H9 (cell line): ENCODE results near the gene GYS2. TPM values are rescaled to one million over a fixed set of nuclear protein-coding genes. Genes with fewer than 3 reads are reported as not detected.

ENCODE experiments used
- DNase-seq: peaks from one replicate; pipeline ENCODE4 v3.0.0-alpha.2; 2017
- H2AFZ ChIP-seq: one replicate; pipeline ENCODE4 v1.6.1; 2013; ENCODE audit warnings: mild to moderate bottlenecking, low read length, control low read depth, moderate library complexity
- H2AK5ac ChIP-seq: 2 replicates; pipeline ENCODE4 v1.6.1; 2013; ENCODE audit warnings: low read length, control low read depth, mixed read lengths; ENCODE audit not compliant: insufficient read length
- H2BK120ac ChIP-seq: one replicate; pipeline ENCODE4 v1.6.1; 2013; ENCODE audit warnings: low read depth, mild to moderate bottlenecking, low read length, control low read depth, inconsistent platforms; ENCODE audit not compliant: poor library complexity, severe bottlenecking
- H2BK12ac ChIP-seq: 2 replicates; pipeline ENCODE4 v1.6.1; 2013; ENCODE audit warnings: low read length, control low read depth, mixed read lengths, low read depth; ENCODE audit not compliant: insufficient read length
- H2BK15ac ChIP-seq: 2 replicates; pipeline ENCODE4 v1.6.1; 2013; ENCODE audit warnings: low read depth, low read length, control low read depth
- H2BK20ac ChIP-seq: one replicate; pipeline ENCODE4 v1.6.1; 2013; ENCODE audit warnings: low read depth, mild to moderate bottlenecking, low read length, control low read depth, inconsistent platforms; ENCODE audit not compliant: poor library complexity, severe bottlenecking
- H2BK5ac ChIP-seq: 2 replicates; pipeline ENCODE4 v1.6.1; 2013; ENCODE audit warnings: low read length, control low read depth, mixed read lengths; ENCODE audit not compliant: insufficient read length
- H3K14ac ChIP-seq: 2 replicates; pipeline ENCODE4 v1.6.1; 2013; ENCODE audit warnings: low read length, control low read depth; ENCODE audit not compliant: insufficient read depth
- H3K18ac ChIP-seq: 2 replicates; pipeline ENCODE4 v1.6.1; 2013; ENCODE audit warnings: low read depth, mild to moderate bottlenecking, mixed read lengths, low read length, control low read depth; ENCODE audit not compliant: insufficient read length
- H3K23ac ChIP-seq: 2 replicates; pipeline ENCODE4 v1.6.1; 2013; ENCODE audit warnings: low read length, control low read depth, mixed read lengths, low read depth; ENCODE audit not compliant: insufficient read length
- H3K23me2 ChIP-seq: 2 replicates; pipeline ENCODE4 v1.6.1; 2013; ENCODE audit warnings: low read depth, mild to moderate bottlenecking, mixed read lengths, low read length, control low read depth; ENCODE audit not compliant: insufficient read length, poor library complexity, severe bottlenecking
- H3K27ac ChIP-seq: 2 replicates; pipeline ENCODE4 v1.5.1; 2013; ENCODE audit warnings: low read length, control low read depth, mixed read lengths, low read depth; ENCODE audit not compliant: insufficient read length
- H3K27me3 ChIP-seq: 2 replicates; pipeline ENCODE4 v1.6.1; 2013; ENCODE audit warnings: low read length, control low read depth, inconsistent platforms; ENCODE audit not compliant: insufficient read depth
- H3K4ac ChIP-seq: 2 replicates; pipeline ENCODE4 v1.6.1; 2013; ENCODE audit warnings: low read depth, mild to moderate bottlenecking, control low read depth, inconsistent platforms, low read length, moderate library complexity
- H3K4me1 ChIP-seq: 2 replicates; pipeline ENCODE4 v1.6.1; 2013; ENCODE audit warnings: low read length, control low read depth, inconsistent platforms; ENCODE audit not compliant: insufficient read depth
- H3K4me2 ChIP-seq: 2 replicates; pipeline ENCODE4 v1.6.1; 2013; ENCODE audit warnings: low read length, control low read depth, mixed read lengths; ENCODE audit not compliant: insufficient read length, insufficient read depth
- H3K56ac ChIP-seq: 2 replicates; pipeline ENCODE4 v1.6.1; 2013; ENCODE audit warnings: low read depth, mild to moderate bottlenecking, mixed read lengths, low read length, control low read depth; ENCODE audit not compliant: insufficient read length
- H3K79me1 ChIP-seq: 2 replicates; pipeline ENCODE4 v1.6.1; 2013; ENCODE audit warnings: low read depth, mild to moderate bottlenecking, moderate library complexity, low read length, control low read depth, inconsistent platforms; ENCODE audit not compliant: insufficient read depth, poor library complexity, severe bottlenecking
- H3K79me2 ChIP-seq: 2 replicates; pipeline ENCODE4 v1.6.1; 2013; ENCODE audit warnings: low read length, control low read depth, inconsistent platforms; ENCODE audit not compliant: insufficient read depth
- H3K9ac ChIP-seq: 2 replicates; pipeline ENCODE4 v1.6.1; 2013; ENCODE audit warnings: low read length, control low read depth, mixed read lengths; ENCODE audit not compliant: insufficient read length; ENCODE audit errors: extremely low read depth
- H3K9me3 ChIP-seq: one replicate; pipeline ENCODE4 v1.6.1; 2013; ENCODE audit warnings: low read depth, low read length, inconsistent platforms; ENCODE audit not compliant: control insufficient read depth
- H3T11ph ChIP-seq: one replicate; pipeline ENCODE4 v1.6.1; 2013; ENCODE audit warnings: mild to moderate bottlenecking, low read length, control low read depth, inconsistent platforms
- H4K20me1 ChIP-seq: one replicate; pipeline ENCODE4 v1.6.1; 2013; ENCODE audit not compliant: control insufficient read depth, insufficient read length, insufficient read depth
- H4K5ac ChIP-seq: 2 replicates; pipeline ENCODE4 v1.6.1; 2013; ENCODE audit warnings: low read depth, mild to moderate bottlenecking, mixed read lengths, low read length, control low read depth; ENCODE audit not compliant: insufficient read length
- H4K8ac ChIP-seq: replicated peaks from 2 replicates; pipeline ENCODE4 v1.6.1; 2013; ENCODE audit warnings: low read length, control low read depth, mixed read lengths, low read depth; ENCODE audit not compliant: insufficient read length
- H4K91ac ChIP-seq: 2 replicates; pipeline ENCODE4 v1.6.1; 2013; ENCODE audit warnings: low read depth, mild to moderate bottlenecking, moderate library complexity, mixed read lengths, low read length, control low read depth; ENCODE audit not compliant: insufficient read length
- H3K27ac Mint-ChIP-seq, 3 experiments: 2 replicates in 2 of 3; 3 replicates in 1 of 3; pipeline ENCODE4 v1.8.0; 2020 to 2021; ENCODE audit warnings: mixed read lengths in 3 of 3, mild to moderate bottlenecking in 1 of 3, moderate library complexity in 1 of 3
- H3K27me3 Mint-ChIP-seq: 2 replicates; pipeline ENCODE4 v1.8.0; 2021; ENCODE audit warnings: low read depth, mild to moderate bottlenecking, moderate library complexity, mixed read lengths
- H3K36me3 Mint-ChIP-seq, 3 experiments: 2 replicates in 2 of 3; 3 replicates in 1 of 3; pipeline ENCODE4 v1.8.0; 2020 to 2021; ENCODE audit warnings: low read depth in 3 of 3, mixed read lengths in 3 of 3; ENCODE audit not compliant: insufficient read depth in 1 of 3
- H3K4me1 Mint-ChIP-seq, 2 experiments: 2 replicates each; pipeline ENCODE4 v1.8.0; 2020; ENCODE audit warnings: mixed read lengths in 2 of 2
- H3K4me3 Mint-ChIP-seq, 2 experiments: 2 replicates in 1 of 2; 3 replicates in 1 of 2; pipeline ENCODE4 v1.8.0; 2020 to 2021; ENCODE audit warnings: mild to moderate bottlenecking in 2 of 2, mixed read lengths in 2 of 2, moderate library complexity in 1 of 2
- H3K9me3 Mint-ChIP-seq, 2 experiments: 2 replicates in 1 of 2; 3 replicates in 1 of 2; pipeline ENCODE4 v1.8.0; 2020; ENCODE audit warnings: mild to moderate bottlenecking in 2 of 2, mixed read lengths in 2 of 2, moderate library complexity in 1 of 2
- CTCF ChIP-seq: fragments of 200-600 bp; sonication (generic); conservative IDR thresholded peaks from 3 replicates; pipeline ENCODE4 v1.8.0; 2021; ENCODE audit warnings: antibody characterized with exemption, mild to moderate bottlenecking
- total RNA-seq: library from RNA; stranded (reverse); gene quantifications from 2 replicates; pipeline ENCODE4 v1.2.1, GENCODE V29; 2021

The GYS2 gene
- total RNA-seq, 1 experiment from 2014 or later: not detected

- Mint-ChIP-seq H3K27me3 (no peaks in the 10 kb centered on the region), H3K36me3 (no peaks in the 10 kb centered on the region), H3K4me3 (no peak overlapping the region), H3K9me3 (no peaks in the 10 kb centered on the region; a peak in 3 of 5 replicates), H3K27ac (no peak overlapping the region), H3K4me1 (no peaks in the 10 kb centered on the region)
- Histone ChIP-seq H2BK20ac (no peak overlapping the region), H2AK5ac (no peak overlapping the region), H3K4ac (no peak overlapping the region), H4K91ac (no peak overlapping the region), H3K27me3 (no peaks in the 10 kb centered on the region), H3K18ac (no peak overlapping the region), H2AFZ (no peak overlapping the region), H3K23me2 (no peaks in the 10 kb centered on the region), H4K5ac (no peak overlapping the region), H2BK5ac (no peak overlapping the region), H2BK15ac (no peak overlapping the region), H3K23ac (no peak overlapping the region), H3K79me2 (no peaks in the 10 kb centered on the region), H3K4me1 (no peaks in the 10 kb centered on the region), H3K27ac (no peak overlapping the region), H3K9me3 (no peaks in the 10 kb centered on the region), H3K4me2 (no peak overlapping the region), H3K56ac (no peak overlapping the region), H3K79me1 (no peaks in the 10 kb centered on the region), H2BK12ac (no peak overlapping the region), H4K8ac (no peak overlapping the region), H4K20me1 (no peaks in the 10 kb centered on the region), H3K14ac (no peak overlapping the region), H2BK120ac (no peak overlapping the region), H3T11ph (no peak overlapping the region), H3K9ac (no peak overlapping the region)
- DNase-seq: no peak
- TF ChIP-seq CTCF: no peak
Measured at GRCh38 chr12:21553329-21553675, 51.3 kb downstream of the GYS2 start.
